HG03280 (cell line): Measurements from ENCODE around the gene RPL5.
A peak's percentile ranks its signal among the peaks of the same experiment; 100 is the strongest.
"Not testable (repeated sequence)": the region's sequence is repeated elsewhere in the genome, so short reads cannot be mapped to it uniquely, and the experiment has no call there.

Source experiments
- ATAC-seq: cut with Tn5 transposase; IDR thresholded peaks from one replicate; pipeline ENCODE4 v1.9.1; 2021; ENCODE audit warnings: mild to moderate bottlenecking, moderate library complexity; ENCODE audit not compliant: unreplicated experiment

The RPL5 gene

DNA sequence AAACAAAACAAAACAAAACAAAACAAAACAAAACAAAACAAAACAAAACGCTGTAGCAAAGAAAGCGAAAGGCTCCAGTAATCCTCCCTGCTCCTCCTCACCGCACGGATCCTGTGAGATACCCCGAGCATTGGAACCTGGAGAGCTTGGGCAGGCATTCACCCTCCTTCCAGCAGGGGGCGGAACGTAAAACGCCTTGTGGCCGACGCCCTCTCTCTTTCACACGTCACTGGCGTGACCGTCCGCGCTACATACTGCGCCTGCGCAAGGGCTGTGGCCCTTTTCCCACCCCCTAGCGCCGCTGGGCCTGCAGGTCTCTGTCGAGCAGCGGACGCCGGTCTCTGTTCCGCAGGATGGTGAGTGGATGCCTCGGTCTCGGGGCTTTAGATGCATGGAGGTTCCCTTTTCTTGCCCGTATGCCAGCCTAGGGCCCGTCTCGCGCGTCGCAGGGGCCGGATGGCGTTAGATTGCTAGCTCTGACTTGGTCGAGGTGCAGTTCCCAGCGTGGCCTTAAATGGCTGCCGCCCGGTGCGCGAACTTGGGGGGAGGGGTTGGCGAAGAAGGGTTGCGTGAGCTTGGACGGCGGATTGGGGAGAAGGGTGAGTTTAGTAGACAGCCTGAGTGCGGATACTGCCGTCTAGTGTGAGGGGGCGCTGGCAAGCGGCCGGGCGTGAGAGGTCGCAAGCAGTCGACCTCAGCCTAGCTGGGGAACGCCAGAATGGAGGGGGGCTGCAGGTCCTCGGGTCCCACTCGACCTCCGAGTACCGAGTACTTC is at the start of gene RPL5:
Gene RPL5 (plus strand): TSS at position 279 of the 775 bp plus-strand sequence. CDS start 75 bp downstream, at position 354.
- ATAC-seq = peak; percentile 93

- not testable (repeated sequence) for ATAC-seq
Measured at GRCh38 chr1:92783550-92783949, 48.3 kb upstream of the RPL5 start.

DNA sequence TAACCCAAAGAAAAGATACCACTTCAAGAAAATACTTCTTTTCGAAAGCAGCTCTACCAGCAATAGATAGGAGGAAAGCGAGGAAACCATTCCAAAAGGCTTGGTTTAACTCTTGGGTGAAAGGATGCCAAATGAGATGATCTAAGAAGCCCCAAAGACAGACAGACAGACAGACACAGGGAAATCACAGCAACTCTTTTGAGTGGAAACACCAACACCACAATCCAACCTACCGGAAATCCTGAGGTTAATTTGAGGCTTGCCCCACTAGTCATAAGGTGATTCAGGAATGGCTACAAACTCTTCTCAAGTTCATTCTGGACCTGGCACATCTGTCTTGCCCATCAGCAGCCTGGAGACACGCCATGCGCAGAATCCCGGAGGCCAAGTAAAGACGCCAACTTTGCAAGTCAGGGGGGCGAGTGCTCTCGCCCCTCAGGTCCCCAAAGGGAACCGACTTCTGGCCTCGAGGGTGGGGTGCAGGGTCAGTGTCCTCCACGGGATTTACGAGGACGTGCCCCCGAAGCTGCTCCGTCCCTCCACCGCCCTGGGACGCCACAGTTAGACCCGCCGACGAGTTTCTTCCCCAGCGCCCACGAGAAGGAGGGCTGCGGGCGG is 47.7 kb upstream of the RPL5 start:
- no peak for ATAC-seq

DNA sequence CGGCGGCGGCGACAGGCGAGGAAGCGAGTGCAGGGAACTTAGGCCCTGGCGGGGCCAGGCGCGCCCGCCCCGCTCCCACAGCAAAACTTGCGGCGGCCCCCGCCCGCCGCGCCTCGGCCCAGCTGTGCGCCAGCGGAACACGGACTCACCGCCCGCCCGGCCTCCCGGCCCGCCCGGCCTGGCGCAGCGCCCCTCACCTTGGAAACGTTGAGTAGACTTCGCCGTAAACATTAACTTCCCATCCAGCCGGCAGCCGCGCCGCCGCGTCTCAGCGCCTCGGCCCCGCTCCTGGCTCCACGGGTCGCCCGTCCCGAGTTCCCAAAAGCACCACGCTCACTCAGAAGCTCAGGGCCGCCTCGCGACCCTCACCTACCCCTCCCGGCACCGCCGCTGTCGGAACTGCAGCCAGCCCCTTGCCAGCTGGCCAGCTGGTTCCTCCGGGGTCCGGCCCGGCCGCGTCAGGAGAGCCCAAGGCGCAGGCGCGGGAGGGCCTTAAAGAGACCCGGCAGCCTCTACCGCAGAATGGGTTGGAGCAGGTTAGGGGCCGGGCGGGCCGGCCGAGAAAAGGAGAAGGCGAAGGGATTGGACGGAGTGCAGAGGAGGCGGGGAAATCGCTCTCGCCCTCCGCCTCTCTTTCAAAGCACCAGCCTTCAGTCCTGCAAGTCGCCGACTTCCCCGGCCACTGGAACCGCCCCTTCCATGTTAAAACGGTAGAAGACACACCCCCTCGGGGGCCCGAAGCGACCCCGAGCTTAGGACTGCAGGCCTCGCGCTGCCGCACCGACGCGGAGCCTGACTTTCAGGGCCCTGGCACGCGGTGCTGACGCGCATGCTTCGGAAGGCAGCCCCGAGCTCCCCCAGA is 47.0 kb upstream of the RPL5 start, which contains the start of gene EVI5:
Gene EVI5 (minus strand): TSS at position 470 of the 862 bp plus-strand sequence. CDS start 48,562 bp downstream, outside the sequence.
- peak; percentile 96 for ATAC-seq

GRCh38 chr1:92786111-92786901 is 45.5 kb upstream of the RPL5 start:
- ATAC-seq = no peak

DNA sequence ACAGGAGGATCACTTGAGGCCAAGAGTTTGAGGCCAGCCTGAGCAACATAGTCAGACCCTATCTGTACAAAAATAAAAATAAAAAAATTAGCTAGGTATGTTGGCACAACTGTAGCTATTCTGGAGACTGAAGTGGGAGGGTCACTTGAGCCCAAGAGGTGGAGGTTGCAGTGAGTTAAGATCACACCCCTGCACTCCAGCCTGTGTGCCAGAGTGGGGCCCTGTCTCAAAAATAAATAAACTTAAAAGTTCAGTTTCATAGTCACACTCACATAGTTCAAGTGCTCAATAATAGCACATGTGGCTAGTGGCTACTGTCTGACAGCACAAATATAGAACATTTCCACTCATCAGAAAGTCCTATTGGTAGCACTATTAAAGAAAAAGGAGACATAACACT is 41.8 kb upstream of the RPL5 start:
- no peak for ATAC-seq

- ATAC-seq = no peak
Measured at GRCh38 chr1:92790867-92791266, 41.0 kb upstream of the RPL5 start.

DNA sequence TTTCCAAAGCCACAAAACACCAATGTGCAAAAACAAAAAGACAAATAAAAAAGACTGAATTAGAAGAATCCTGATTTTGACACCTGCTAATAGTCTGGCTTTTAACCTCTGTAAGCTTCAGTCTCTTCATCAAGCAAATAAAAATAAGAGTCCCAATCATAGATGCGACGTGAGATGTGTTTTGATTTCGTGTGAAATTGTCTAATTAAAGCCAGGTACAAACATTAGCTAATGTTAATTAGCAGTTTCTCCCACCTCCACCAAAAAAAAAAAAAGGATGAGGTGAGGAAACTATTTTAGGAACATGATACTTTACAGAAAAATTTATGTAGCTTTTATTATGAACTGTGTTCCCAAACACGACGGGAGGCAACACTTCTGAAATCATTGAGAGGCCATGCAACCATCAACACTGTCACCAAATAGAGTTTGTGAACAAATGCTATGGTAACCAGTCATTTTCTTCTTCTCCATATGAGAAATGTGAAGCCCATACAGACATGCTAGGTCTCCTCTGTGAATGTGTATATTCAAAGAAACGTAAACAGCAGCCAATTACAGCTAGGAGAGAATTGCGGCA is 40.3 kb upstream of the RPL5 start:
- no peak for ATAC-seq

DNA sequence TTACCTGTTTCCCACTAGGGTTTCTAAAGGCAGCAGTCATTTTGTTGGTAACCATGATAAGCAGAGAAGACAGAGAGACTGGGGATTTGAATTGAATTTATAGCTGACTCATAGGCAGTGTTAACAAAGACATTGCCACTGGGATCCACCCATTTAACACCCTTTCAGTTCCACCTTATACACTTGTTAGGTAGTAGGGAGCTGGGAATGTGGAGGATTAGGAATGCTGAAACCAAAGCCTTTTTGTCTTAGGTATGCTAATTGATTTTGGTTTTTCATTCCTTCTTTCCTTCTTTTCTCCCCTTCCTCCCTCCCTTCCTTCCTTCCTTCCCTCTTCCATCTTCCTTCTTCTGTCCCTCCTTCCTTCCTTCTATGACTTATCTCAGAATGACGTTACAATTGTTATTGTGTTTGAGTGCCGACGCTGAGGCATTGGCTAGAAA is 39.5 kb upstream of the RPL5 start:
- ATAC-seq = no peak

DNA sequence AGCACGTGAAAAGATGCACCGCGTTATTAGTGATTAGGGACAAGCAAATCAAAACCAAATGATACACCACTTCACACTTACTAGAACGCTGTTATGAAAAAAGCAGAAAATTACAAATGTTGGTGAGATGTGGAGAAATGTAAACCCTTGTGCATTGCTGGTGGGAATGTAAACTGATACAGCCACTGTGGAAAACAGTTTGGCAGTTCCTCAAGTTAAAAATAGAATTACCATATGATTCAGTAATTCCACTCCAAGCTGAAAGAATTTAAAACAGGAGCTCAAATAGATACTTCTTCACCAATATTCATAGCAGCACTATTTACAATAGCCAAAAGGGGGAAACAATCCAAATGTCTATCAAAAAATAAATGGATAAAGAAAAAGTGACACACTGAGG is 36.7 kb upstream of the RPL5 start:
- no peak for ATAC-seq

- ATAC-seq = no peak
Measured at GRCh38 chr1:92797297-92797696, 34.5 kb upstream of the RPL5 start.

DNA sequence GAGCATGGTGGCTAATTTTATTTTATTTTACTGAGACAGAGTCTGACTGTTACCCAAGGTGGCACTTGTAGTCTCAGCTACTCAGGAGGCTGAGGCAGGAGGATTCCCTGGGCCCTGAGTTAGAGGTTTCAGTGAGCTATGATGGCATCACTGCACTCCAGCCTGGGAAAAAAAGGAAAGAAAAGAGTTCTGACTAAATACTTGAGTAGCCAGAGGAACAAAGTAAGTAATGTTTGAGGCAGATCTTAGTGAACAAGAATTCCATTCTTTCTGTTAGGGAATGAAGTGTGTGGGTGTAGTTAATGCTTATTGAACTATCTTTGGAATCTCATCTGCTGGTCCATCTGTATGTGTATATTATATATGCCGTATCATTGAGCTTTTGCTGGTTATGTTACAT is 33.9 kb upstream of the RPL5 start:
- ATAC-seq = no peak

DNA sequence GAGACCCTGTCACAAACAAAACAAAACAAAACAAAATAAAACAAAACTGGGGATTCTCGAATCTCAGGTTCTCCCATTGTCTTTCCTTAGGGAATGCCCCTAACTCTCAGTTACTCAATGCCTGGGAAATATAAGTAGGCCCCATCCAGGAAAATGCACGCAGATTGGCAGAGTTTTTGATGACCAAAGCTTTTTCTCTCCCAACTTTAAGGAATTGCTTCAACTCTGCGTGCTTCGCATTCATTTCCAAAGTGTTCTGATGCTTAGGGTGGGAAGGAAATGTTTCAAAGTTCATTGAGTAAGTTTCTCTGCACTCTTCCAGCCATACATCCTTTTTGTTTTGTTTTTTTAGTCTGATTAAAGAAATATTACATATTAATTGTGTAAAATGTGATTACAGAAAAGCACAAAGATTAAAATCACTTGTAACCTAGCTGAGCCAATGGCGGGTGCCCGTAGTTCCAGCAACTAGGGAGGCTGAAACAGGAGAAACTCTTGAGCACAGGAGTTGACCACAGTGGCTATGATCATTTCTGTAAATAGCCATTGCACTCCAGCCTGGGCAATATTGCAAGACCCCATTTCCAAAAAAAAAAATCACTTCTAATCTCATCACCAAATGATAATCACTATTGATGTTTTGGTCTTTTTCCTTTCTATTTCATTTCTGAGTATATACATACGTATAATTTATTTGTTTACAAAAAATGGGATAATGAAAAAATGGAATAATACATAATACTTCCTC is 28.5 kb upstream of the RPL5 start:
- no peak for ATAC-seq

DNA sequence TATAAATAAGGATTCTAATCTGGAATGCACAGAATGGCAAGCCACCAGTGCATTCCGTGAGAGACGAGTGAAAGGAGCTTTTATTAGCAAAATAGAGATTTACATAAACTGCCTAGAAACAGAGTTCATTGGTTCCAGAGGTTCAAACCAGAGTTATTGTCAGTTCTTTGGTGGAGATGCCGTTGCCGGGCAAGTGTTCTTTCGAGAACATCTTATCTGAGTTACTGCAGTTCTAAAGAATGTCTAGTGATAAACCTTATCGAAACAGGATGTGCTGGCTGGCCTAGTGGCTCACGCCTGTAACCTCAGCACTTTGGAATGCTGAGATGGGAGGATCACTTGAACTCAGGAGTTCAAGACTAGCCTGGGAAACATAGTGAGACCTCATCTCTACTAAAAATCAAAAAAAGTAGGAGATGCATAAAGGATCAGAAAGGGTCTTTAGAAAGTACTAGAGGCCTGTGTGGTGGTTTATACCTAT is 27.1 kb upstream of the RPL5 start:
- ATAC-seq = no peak

DNA sequence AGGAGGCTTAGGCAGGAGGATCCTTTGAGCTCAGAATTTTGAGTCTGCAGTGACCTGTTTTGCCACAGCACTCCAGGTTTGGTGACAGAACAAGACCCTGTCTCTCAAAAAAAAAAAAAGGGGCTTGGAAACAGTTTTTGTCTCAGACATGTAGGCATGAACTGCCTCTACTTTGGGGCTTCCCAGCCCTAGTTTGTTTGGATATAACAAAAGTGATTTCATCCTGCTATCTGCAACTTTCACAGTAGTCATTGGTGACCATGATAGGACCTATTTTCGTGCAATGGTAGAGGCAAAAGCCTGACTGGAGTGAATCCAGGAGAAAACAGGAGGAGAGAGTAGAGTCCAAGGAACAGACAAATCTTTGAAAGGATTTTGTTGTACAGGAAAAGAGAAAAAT is 26.6 kb upstream of the RPL5 start:
- ATAC-seq = no peak

GRCh38 chr1:92808381-92808780 is 23.5 kb upstream of the RPL5 start:
- no peak for ATAC-seq

DNA sequence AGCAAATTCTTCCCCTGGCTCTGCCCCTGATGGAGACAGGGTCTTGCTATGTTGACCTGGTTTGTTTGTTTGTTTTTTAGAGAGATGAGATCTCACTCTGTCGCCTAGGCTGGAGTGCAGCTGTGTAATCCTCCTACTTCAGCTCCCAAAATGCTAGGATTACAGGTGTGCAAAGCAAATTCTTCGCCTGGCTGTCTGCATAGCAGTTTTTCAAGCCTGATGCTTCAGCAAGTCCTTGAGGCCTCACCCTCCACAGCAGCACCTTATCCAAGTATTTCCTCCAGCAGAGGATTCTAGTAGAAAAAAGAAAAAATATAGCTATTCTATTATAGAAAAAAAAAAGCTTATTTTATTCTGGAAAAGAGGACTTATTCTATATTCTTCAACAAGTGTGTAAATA is 15.1 kb upstream of the RPL5 start:
- ATAC-seq = no peak

- no peak for ATAC-seq
Measured at GRCh38 chr1:92817137-92817697, 14.6 kb upstream of the RPL5 start.
